Stimulated activated CD8-positive, alpha-beta memory T cell treated with anti-CD3 and anti-CD28 coated beads, Interleukin-12 subunit alpha, Interleukin-12 subunit beta, amount 100 ng/mL, for 24 hours (primary cell): Measurements from ENCODE around the gene EGFR.
"Not testable (repeated sequence)": the region's sequence is repeated elsewhere in the genome, so short reads cannot be mapped to it uniquely, and the experiment has no call there.

ENCODE experiments used
- DNase-seq: peaks from one replicate; pipeline ENCODE4 v3.0.0-alpha.2; 2020; ENCODE audit errors: extremely low read depth

Gene EGFR

DNA sequence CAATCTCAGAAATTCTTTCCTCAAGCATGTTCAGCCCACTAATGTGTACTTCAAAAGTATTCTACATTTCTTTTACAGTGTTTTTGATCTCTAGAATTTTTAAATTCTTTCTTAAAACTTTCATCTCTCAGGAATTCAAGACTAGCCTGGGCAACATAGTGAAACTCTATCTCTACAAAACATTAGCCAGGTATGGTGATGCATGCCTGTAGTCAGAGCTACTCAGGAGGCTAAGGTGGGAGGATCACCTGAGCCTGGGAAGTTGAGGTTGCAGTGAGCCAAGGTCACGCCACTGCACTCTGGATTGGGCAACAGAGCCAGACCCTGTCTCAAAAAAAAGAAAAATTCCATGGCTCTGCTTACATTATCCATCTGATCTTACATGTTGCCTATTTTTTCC lies 5.0 kb upstream of the EGFR start:
- no peak for DNase-seq

DNA sequence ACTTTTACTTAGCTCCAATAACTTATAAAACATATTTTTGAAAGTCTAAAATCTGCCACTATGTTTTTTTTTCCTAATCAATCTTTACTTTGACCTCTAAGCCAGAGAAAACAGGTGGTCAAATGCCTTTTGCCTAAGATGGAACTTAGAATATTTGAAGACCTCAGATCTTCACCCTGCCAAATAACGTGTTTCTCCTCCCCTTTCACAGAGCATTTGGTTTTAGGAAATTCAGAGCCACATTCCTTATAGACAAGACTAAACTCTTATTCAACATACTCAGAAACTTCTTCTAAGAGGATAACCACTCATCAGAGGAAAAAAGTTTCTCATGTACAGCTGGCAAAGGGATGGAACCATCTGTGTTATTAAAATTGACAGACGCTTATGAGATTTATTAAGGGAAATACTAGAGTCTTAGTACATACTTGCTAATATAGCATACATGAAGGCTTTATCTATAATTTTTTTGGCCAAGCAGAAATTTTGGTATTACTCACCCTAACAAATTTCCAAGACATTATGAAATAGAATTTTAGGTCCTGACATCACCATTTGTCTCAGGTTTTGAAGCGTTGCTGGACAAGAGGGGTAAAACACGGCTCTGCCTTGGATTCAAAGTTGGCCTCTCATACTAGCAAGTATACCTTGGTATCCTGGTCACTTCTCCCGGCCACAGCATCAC lies 2.6 kb upstream of the EGFR start:
- DNase-seq, result no peak

DNA sequence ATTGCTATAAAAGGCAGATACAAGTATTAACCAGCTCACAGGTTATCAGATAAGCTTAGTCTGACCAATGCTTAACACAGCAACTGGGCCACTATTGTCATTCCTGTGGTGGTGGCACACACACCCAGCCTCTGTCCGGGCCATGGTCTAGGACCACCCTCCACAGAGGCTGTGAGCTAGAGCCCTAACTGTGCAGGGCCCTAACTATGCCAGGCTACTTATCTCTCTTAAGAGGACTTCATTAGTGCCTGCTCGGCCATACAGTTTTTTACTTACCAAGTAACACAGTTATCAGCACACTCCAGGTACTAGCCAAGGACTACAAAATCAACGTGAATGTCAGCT lies 2.1 kb upstream of the EGFR start:
- DNase-seq, result no peak

- no peak for DNase-seq
These were observed 976 bp upstream of the EGFR start for GRCh38 chr7:55017841-55018240.

- DNase-seq, result no peak
These were observed 424 bp downstream of the EGFR start for GRCh38 chr7:55019191-55019690.

DNA sequence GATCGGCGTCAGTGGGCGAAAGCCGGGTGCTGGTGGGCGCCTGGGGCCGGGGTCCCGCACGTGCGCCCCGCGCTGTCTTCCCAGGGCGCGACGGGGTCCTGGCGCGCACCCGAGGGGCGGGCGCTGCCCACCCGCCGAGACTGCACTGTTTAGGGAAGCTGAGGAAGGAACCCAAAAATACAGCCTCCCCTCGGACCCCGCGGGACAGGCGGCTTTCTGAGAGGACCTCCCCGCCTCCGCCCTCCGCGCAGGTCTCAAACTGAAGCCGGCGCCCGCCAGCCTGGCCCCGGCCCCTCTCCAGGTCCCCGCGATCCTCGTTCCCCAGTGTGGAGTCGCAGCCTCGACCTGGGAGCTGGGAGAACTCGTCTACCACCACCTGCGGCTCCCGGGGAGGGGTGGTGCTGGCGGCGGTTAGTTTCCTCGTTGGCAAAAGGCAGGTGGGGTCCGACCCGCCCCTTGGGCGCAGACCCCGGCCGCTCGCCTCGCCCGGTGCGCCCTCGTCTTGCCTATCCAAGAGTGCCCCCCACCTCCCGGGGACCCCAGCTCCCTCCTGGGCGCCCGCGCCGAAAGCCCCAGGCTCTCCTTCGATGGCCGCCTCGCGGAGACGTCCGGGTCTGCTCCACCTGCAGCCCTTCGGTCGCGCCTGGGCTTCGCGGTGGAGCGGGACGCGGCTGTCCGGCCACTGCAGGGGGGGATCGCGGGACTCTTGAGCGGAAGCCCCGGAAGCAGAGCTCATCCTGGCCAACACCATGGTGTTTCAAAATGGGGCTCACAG lies 1.1 kb downstream of the EGFR start:
- DNase-seq, result no peak

DNA sequence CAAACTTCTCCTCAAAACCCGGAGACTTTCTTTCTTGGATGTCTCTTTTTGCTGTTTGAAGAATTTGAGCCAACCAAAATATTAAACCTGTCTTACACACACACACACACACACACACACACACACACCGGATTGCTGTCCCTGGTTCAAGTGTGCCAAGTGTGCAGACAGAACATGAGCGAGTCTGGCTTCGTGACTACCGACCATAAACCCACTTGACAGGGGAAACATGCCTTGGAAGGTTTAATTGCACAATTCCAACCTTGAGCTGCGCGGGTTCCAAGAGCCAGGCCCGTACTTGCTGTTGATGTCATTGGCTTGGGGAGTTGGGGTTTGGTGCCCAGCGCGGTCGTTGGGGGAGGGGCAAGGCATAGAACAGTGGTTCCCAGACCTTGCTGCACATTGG lies 1.7 kb downstream of the EGFR start:
- DNase-seq, result no peak

GRCh38 chr7:55021053-55021452 lies 2.2 kb downstream of the EGFR start:
- no peak for DNase-seq

DNA sequence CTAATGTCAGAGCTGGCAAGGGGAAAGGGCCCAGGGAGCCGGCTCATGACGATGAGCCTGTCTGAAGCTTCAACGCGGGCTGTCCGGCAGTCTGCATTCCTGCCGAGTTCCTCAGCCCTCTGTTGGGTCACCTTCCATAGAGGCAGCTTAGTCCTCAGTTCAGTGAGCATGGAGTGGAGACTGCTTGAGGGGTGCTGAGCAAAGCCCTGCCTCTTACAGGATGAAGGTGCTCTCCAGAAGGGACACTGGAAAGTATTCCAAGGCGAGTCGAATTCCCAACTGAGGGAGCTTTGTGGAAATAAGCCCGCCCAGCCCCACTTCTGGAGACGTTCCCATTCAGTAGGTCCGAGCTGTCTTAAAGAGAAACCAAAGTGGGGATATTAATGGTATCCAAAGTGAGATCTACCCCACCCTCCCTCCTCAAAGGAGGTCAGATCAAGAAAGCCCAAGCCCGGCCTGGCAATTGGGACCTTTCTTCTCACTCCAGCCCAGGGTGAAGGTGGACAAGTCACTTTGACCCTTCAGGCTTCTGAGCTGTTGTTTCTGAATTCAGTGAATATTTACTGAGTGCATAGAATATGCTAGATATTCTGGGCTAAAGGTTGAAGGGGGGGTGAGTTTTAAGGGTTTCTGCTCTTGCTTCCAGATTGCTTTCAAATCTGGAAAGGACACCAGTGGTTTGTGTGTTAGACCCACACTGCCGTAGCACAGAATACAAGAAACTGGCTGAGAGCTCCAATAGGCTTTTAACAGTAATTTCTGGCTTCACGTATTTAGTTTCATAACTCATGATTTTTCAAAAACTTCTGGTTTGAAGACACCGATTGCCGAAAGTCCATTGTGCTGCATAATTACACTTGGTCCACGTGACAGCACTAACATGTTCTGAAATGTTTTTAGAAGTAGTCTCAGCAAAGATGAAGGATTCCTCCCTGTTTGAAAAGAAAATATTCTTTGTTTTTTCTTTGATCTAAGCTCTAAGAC lies 3.5 kb downstream of the EGFR start:
- DNase-seq, result no peak

- DNase-seq, result no peak
These were observed 5.2 kb downstream of the EGFR start for GRCh38 chr7:55023841-55024505.

DNA sequence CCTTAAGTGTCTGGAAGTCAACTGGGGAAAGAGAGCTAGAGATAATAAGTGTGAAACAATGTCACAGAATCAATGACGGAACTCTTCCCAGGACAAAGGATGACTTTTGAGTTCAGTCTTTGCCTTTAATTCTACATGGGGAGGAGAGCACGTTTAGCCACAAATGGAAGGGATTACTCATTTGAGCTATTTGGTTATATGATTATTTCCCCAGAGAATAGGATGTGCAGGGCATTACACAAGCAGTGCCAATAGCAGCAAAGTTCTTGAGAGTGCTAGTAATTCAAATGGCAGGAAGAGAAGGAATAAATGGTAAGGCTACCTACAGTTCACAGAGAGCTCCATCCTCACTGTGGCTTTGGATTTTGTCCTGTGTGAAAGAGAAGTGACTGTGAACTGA lies 6.0 kb downstream of the EGFR start:
- no peak for DNase-seq

DNA sequence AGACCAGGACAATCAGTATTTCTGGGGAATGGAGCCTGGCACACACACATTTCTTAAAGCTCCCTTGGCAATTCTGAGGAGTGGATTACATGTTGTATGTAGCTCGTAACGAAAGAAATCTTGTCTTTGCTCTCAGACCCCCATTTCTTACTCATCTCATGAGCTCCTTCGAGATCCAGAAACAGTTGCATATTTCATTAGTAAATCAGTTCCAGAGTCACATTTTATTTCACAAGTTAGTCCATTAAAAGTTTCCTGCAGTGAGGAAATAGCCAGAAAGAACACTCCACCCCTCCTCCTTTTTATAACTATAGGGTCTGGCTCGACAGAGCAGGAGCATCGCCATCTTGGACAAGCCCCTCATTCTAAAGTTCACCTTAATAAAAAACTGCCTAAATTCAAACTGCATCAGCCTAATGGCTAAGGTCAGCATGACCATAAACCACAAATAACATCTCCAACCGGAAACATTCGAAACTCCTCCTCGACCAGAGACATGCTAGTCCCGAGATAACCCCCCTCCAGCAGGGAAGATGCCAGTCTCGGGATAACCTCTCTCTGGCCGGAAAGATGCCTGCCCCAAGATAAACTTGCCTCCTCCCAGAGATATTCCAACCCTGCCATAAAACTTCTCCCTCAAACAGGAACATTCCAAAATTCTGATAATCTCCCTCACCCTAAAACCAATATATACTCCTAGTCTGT lies 7.4 kb downstream of the EGFR start:
- DNase-seq, result no peak

GRCh38 chr7:55026867-55027490 lies 8.2 kb downstream of the EGFR start:
- no peak for DNase-seq

- no peak for DNase-seq
These were observed 9.2 kb downstream of the EGFR start for GRCh38 chr7:55028011-55028410.

GRCh38 chr7:55030314-55030713 lies 11.5 kb downstream of the EGFR start:
- no peak for DNase-seq

DNA sequence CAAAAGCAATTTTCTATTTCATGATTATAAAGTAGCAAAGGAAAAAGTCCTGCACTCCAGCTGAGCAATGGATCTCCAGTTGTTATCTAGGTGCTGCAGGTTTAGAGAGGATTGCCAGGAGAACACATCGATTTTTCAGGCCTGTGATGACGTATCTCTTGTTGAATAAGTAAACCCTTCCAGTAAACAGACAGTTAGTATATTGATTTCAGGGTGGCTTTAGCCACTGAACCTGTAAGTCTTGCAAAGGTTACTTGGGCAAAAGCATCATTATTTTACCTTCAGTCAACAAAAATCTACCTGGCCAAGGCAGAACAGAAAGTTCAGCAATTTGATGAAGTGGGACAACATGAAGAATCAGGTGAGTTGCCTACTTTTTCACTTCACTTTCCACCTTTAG lies 12.3 kb downstream of the EGFR start:
- DNase-seq, result no peak

DNA sequence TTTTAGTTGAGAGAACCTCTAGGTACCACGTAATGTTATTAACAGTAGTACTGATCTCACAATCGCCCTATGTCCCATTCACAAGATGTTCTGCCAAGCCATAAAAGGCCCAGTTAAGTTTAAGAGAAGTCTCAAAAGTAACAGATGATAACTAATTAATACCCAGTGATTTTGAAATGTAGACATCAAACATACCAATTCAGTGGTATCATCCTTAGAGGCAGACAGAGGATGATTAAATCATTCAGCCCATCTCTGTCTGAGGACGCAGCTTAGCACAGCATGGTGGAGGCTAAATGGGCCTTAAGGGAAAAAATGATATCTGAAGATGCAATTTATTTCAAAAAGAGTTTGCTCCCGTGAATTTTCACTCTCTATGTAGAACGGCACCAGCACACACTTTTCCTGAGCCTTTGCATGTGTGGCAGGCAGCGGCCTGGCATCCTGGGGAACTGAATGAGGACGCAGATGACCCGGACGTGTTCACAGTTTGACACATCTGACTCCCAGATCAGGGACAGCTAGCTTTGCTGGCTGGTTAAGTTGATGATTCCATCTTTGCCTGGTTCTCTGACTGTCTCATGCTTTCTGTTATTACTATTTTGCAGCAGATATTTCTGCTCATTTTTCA lies 13.4 kb downstream of the EGFR start:
- no peak for DNase-seq

DNA sequence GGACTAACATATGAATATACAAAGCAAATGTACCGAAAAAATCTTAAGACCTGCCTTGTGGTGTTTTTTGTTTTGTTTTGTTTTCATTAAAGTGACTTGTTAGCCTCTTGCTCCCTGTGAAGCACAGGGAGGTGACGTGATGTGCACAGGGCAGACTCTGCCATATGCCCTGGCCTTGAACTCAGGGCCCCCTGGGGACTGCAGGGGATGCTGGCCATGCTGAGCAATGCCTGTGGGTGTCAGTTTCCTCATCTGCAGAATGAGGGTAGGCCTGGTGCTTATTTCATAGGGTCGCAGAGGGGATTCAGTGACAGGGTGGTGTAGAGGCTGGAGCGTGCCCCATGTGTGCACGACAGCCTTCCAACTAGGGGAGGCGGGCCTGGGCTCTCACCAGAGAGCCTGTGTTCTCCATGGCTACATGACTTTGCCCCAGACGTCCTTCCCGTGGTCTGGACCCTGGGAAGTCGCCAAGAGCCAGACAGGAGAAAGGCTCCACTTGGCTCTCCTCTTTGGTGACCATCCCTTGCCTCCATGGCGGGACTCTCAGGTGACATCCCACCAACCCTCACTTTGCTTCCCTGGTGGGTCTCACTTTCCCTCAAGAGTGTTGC lies 14.5 kb downstream of the EGFR start:
- DNase-seq, result no peak

DNA sequence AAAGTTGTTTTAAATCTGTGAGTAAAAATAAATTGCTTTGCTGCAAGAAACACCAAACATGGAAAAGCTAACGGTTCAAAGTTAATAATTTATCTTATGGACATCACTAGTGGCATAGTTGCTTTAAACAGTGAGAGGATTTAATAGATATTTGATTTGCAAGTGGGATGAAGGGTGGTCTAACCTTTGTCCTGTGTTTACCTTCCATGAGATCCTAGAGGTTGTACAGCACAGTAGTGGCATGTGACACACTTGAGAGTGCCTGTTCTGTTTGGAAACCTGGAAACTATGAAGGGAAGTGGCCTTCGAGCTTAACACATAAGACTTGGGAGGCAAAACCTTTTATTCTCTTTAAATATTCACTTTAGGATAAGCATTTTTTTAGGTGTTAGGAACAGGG lies 16.0 kb downstream of the EGFR start:
- DNase-seq, result no peak

DNA sequence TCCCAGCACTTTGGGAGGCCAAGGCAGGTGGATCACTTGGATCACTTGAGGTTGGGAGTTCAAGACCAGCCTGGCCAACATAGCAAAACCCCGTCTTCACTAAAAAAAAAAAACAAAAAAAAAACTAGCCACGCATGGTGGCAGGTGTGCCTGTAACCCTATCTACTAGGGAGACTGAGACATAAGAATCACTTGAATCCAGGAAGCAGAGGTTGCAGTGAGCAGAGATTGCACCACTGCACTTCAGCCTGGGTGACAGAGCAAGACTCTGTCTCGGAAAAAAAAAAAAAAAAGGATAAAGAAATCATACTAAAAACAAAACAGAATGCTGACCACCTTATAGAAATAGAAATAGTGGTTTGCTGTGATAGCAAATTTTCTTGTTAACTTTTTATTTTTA lies 16.6 kb downstream of the EGFR start:
- not testable (repeated sequence) for DNase-seq
